VCaP (cell line): ENCODE results near the gene ANKMY1.
"Not testable (repeated sequence)": the region's sequence is repeated elsewhere in the genome, so short reads cannot be mapped to it uniquely, and the experiment has no call there.

Experiments used
- H3K27ac ChIP-seq: fragments of 450-650 bp; 2 replicates; pipeline ENCODE4 v1.5.1; 2017
- CTCF ChIP-seq: fragments of 450-650 bp; conservative IDR thresholded peaks from 2 replicates; pipeline ENCODE4 v1.5.1; 2017; ENCODE audit warnings: mild to moderate bottlenecking, moderate library complexity

Gene ANKMY1

DNA sequence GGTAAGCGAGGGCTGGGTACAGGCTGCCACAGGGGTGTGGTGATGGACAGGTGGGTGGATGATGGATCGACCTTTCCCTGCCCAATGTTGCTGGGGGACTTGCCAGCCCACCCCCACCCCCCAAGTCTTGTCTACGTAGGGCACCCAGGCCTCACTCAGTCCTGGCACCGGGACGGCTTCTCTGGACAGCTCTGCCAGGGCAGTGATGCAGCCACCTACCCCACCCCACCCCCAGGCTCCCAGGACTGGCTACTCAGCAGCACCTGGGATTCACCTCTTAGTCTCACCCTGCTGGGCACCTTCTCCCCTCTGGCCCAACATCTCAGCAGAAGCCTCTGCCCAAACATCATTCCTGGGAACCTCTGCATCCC is 55.7 kb downstream of the ANKMY1 start:
- no peak overlapping the region for H3K27ac ChIP-seq
- no peak for TF ChIP-seq CTCF

DNA sequence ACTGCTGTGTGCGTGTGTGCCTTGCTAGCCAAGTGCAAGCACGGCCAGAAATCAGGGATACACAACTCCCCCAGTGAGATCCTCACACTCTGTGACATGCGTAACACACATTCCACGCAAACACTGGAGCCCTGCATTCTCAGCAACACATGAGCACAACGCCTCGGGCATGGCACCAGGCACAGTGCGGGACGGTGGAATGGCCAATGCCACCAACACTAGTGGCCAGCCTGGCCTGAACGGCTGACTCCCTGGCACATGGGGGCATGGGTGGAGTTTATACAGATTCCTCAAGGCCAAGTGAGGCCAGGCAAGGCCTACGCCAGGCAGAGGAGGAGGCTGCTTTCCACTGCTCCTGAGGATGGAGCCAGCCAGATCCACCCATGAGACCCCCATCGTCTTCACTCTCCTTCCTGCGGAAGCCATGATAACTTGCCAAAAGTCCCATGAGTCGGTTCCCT is 56.2 kb downstream of the ANKMY1 start:
- TF ChIP-seq CTCF = no peak
- H3K27ac ChIP-seq = no peak overlapping the region

DNA sequence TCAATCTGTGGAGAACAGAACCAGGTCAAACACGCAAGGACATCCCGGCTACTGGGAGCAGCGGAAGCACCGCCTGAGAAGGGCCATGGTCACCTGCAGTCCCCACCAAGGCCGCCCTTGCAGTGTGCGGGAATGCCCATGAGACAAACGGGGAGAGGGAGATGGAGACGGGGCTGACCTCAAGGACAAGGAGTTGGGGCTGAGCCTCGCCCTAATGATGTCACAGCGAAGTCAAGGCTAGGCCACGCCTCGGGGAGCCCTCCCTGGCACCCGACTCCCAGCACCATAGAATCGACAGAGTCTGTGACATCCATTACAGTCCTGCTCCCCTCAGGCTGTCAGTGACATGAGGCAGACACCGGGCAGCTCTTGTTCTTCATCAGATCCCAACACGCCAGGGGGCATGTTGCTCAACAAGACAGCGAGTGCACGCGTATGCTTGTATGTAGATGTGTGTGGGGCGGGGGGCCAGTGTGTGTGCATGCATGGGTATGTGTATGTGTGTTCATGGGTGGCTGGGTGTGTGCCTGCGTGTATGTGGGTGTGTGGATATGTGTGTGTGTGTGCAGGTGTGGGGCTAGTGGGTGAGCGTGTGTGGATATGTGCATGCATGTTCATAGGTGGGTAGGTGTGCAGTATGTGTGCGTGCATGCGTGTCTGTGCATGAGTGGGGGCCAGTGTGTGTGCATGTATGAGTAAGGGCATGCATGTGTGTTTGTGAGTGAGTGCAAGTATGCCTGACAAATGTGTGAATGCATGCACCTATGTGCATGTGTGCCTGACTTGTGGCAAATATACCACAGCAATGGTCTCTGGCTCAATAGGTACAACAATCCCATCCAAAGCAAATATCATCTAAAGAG is 57.0 kb downstream of the ANKMY1 start:
- TF ChIP-seq CTCF = no peak

DNA sequence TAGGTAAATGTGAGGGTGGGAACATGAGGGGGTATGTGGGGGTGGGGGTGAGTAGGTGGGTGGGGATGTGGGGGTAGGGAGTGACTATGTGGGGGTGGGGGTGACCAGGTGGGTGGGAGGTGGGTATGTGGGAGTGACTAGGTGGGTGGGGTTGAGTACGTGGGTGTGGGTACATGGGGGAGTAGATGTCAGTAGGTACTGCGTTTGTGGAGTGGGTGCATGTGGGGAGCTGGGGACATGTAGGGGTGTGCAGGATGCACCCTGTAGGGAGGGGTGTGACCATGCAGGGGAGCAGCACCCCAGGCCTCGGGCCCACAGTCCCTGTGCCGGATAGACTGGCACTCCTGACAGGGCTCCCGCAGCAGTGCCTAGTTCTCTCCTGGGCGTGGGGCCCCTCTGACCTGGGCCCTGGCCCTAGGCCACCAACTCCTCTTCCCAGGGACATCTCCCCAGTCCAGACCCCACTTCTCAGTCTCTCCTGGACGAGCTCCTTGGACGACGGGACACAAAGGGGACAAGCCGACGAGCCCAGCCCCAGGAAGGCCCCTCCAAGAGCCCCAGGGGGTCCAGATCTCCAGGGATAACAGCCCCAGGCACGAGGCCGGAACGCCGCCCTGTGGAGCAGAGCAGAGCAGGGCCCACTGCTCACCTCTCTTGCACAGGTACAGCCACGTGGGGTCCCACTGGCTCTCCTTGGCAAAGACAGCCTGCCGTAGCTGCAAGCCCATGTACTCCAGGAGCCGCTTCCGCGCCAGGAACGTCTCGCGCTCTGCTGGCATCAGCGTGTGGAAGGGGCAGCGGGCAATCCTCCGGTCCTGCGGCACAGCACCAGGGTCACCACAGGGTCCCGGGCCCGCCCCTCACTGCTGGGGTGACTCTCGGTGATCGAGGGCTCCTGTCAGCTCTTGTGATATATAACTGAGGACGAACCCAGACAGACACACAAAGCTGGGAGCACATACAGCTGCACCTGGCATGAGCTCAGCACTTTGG is 58.2 kb downstream of the ANKMY1 start:
- no peak for TF ChIP-seq CTCF
- no peak overlapping the region for H3K27ac ChIP-seq

More for the DNA sequence above, 57.0 kb downstream of the ANKMY1 start:
- no peak overlapping the region for H3K27ac ChIP-seq

DNA sequence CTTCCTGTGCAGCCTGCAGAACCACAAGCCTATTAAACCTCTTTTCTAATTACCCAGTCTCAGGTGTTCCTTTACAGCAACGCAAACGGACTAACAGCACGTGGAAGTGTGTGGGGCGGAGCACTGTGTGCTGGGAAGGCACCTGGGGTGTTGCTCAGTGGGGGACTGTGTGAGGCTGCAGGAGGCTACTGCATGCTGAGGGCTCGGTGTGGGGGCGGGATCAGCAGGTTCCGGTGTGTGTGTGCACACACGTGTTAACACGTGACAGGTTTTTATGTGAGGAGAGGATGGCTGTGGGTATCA is 58.9 kb downstream of the ANKMY1 start:
- H3K27ac ChIP-seq = no peak overlapping the region
- no peak for TF ChIP-seq CTCF

GRCh38 chr2:240498171-240498957 is 59.4 kb downstream of the ANKMY1 start:
- H3K27ac ChIP-seq = no peak overlapping the region
- TF ChIP-seq CTCF = no peak

DNA sequence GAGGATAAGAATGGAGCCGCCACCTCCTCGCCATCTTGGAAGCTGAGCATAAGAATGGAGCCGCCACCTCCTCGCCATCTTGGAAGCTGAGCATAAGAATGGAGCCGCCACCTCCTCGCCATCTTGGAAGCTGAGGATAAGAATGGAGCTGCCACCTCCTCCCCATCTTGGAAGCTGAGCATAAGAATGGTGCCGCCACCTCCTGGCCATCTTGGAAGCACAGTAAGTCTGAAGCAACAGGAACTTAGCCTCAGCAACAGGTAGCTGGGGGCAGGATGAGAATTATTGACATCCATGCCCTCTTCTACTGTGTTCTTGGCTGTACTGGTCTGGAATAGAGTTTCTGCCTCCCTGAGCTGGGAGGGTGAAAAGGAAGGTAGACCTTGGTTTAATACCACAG is 60.7 kb downstream of the ANKMY1 start:
- 0 out of 2 replicates have a peak, but pooled peaks have one; percentile 15 for TF ChIP-seq CTCF
- H3K27ac ChIP-seq = not testable (repeated sequence)
